ENCODE measurements around the gene MOGAT3. TPM values are rescaled to one million over a fixed set of nuclear protein-coding genes. Genes with fewer than 3 reads are reported as not detected.

The MOGAT3 gene
- total RNA-seq, 1 donor from 2014 or later = not detected

DNA sequence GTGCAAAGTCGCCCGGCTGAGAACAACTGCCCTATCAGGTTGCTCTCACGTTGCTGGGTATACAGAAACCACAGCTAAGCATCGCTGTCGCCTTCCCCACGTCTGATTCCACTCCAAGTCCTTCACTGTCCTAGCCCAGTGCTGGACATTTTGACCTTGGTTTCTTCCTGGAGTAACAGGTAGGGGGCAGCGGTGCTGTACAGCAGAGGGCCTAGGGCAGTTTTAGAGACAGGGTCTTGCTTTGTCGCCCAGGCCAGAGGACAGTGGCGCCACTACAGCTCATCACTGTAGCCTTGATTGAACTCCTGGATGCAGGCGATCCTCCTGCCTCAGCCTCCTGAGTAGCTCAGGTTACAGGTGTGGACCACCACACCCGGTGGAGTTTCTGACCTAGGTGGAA, 34.2 kb upstream of the MOGAT3 start:
- Mint-ChIP-seq H3K4me3 (no peak overlapping the region), H3K27ac (no peak overlapping the region), H3K36me3 (peaks cover 5% of the 10 kb centered on the region), H3K27me3 (ENCODE audit: low read depth) (no peaks in the 10 kb centered on the region), H3K9me3 (no peaks in the 10 kb centered on the region), H3K4me1 (peaks cover 32% of the 10 kb centered on the region)
- no peak for DNase-seq (ENCODE audit: low spot score in 2 of 2, unreplicated experiment in 2 of 2)
- TF ChIP-seq, protein P1, sequence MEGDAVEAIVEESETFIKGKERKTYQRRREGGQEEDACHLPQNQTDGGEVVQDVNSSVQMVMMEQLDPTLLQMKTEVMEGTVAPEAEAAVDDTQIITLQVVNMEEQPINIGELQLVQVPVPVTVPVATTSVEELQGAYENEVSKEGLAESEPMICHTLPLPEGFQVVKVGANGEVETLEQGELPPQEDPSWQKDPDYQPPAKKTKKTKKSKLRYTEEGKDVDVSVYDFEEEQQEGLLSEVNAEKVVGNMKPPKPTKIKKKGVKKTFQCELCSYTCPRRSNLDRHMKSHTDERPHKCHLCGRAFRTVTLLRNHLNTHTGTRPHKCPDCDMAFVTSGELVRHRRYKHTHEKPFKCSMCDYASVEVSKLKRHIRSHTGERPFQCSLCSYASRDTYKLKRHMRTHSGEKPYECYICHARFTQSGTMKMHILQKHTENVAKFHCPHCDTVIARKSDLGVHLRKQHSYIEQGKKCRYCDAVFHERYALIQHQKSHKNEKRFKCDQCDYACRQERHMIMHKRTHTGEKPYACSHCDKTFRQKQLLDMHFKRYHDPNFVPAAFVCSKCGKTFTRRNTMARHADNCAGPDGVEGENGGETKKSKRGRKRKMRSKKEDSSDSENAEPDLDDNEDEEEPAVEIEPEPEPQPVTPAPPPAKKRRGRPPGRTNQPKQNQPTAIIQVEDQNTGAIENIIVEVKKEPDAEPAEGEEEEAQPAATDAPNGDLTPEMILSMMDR (IDR thresholded peaks at IDR 0.05; ENCODE audit: unreplicated experiment) = no peak

DNA sequence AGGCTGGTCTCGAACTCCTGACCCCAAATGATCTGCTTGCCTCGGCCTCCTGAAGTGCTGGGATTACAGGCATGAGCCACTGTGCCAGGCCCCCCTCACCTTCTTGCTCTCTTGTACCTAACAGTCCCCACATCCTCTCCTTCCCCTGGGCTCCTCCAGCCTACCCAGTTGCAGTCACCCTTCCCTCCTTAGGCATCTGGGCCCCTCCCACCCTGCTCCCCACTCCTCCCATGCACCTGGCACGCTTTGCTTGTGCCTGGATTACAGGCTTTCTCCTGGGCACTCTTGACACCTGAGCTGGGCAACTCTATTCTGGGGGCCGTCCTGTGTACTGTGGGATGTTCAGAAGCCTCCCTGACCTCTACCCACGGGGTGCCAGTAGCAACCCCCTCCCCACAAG, 33.8 kb upstream of the MOGAT3 start:
- TF ChIP-seq, protein P1 (IDR thresholded peaks at IDR 0.05; ENCODE audit: unreplicated experiment) = no peak
- Mint-ChIP-seq H3K27ac (no peak overlapping the region), H3K27me3 (ENCODE audit: low read depth) (no peaks in the 10 kb centered on the region)

DNA sequence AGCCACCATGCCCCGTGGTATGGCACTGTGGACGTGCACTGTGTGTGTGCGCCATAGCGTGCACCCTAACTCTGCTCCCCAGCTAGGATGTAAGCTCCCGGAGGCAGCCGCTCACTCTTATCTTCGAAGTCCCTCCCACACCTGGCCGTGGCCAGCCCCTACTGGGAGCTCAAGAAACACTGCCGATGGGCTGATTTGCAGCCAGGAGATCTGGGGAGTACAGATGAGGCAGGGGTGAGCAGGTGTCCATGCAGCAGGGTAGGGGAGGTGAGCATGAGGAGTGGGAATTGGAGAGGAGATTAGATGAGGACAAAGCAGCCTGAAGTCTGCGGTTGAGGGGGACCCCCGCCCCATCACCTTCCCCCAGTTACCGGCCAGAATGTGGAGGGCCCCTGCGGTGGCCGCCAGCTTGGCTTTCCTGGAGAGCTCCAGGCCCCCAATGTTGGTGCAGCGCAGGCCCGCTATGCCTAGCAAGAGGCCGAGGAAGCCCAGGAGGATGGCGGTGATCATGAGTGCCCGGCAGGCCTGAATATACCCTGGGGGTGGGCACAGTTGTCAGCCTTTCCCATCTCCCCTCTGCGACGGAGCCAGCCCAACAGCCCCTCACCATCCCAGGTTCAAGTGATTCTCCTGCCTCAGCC, 33.2 kb upstream of the MOGAT3 start:
- Mint-ChIP-seq H3K4me1 (peaks cover 27% of the 10 kb centered on the region), H3K9me3 (no peaks in the 10 kb centered on the region), H3K27me3 (ENCODE audit: low read depth) (no peaks in the 10 kb centered on the region), H3K4me3 (no peak overlapping the region), H3K27ac (no peak overlapping the region), H3K36me3 (peaks cover 5% of the 10 kb centered on the region)
- DNase-seq (ENCODE audit: low spot score in 2 of 2, unreplicated experiment in 2 of 2) = no peak
- TF ChIP-seq, protein P1 (IDR thresholded peaks at IDR 0.05; ENCODE audit: unreplicated experiment) = no peak

More for the DNA sequence above, 33.8 kb upstream of the MOGAT3 start:
- H3K9me3 Mint-ChIP-seq = no peaks in the 10 kb centered on the region
- peaks cover 32% of the 10 kb centered on the region for H3K4me1 Mint-ChIP-seq
- no peak overlapping the region for H3K4me3 Mint-ChIP-seq
- H3K36me3 Mint-ChIP-seq = peaks cover 5% of the 10 kb centered on the region
- no peak for DNase-seq (ENCODE audit: low spot score in 2 of 2, unreplicated experiment in 2 of 2)

DNA sequence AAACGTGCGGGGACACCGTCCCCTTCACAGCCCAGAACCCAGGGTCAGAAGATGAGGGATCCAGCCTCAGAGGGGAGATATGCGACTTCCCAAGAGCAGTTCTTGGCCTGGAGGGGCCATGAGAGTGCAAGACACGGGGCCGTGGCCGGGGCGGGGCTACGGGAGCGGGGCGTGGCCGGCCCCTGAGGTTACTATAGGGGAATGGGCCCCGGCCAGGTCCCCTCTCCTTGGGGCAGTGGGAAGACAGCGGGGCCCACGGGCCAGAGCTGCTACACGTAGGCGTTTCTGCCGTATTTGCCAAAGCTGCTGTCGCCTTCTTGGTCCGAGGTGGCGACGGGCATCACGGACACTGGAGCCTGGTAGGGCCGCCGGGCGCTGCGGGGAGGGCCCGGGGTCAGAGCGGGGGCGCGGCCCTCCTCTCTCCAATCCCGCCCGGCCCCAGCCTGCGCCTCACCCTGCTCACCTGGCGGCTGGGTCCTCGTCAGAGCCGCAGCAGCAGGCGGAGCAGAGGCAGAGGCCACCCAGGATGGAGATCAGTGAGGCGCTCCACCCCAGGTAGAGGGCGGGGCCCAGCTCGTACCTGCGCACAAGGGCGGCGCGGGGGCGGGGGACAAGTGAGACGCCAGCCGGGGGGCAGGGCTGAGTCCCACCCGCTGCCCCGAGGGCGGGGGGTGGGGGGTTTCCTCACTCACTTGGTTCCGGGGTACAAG, 31.5 kb upstream of the MOGAT3 start:
- Mint-ChIP-seq H3K4me3 (peak overlapping the region; percentile 64), H3K27ac (peak overlapping the region; percentile 43), H3K9me3 (no peaks in the 10 kb centered on the region), H3K4me1 (peaks cover 13% of the 10 kb centered on the region), H3K36me3 (peaks cover 11% of the 10 kb centered on the region), H3K27me3 (ENCODE audit: low read depth) (no peaks in the 10 kb centered on the region)
- TF ChIP-seq, protein P1 (IDR thresholded peaks at IDR 0.05; ENCODE audit: unreplicated experiment) = no peak
- DNase-seq (ENCODE audit: low spot score in 2 of 2, unreplicated experiment in 2 of 2) = peak in 1 of 2 experiments; percentile 58

DNA sequence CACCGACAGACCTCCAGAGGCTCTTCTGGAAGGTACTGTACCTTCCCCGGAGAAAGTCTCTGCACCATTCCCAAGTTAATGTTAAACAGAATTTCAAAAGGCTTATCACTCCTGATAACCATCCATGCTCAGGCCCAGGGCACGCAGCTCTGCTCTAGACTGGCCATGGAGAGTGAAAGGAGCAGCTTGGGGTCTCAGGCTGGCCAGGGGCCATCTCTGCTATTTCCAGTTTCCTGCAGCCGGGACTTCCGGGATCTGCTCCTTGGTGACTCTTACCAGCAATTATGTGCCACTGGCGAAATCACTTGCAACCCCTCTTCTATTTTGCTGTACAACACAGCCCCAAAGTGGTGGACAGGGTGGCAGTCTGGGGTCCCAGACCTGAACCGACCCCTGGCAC, 30.8 kb upstream of the MOGAT3 start:
- DNase-seq (ENCODE audit: low spot score in 2 of 2, unreplicated experiment in 2 of 2) = no peak
- no peaks in the 10 kb centered on the region for H3K27me3 Mint-ChIP-seq (ENCODE audit: low read depth)
- H3K27ac Mint-ChIP-seq = peak overlapping the region; percentile 43
- peaks cover 15% of the 10 kb centered on the region for H3K36me3 Mint-ChIP-seq
- no peaks in the 10 kb centered on the region for H3K9me3 Mint-ChIP-seq
- TF ChIP-seq, protein P1 (IDR thresholded peaks at IDR 0.05; ENCODE audit: unreplicated experiment) = no peak
- peaks cover 13% of the 10 kb centered on the region for H3K4me1 Mint-ChIP-seq
- peak overlapping the region; percentile 64 for H3K4me3 Mint-ChIP-seq
